Activated T-cell treated with anti-CD3 and anti-CD28 coated beads for 4 hours (primary cell): ENCODE results near the gene MCM6.
A peak's percentile ranks its signal among the peaks of the same experiment; 100 is the strongest.
"Not testable (repeated sequence)": the region's sequence is repeated elsewhere in the genome, so short reads cannot be mapped to it uniquely, and the experiment has no call there.

Source experiments
- DNase-seq: peaks from one replicate; pipeline ENCODE4 v3.0.0-alpha.2; 2020

MCM6 gene

GRCh38 chr2:135818937-135819610 lies 57.2 kb downstream of the MCM6 start:
- DNase-seq, result no peak

GRCh38 chr2:135817951-135818350 lies 58.3 kb downstream of the MCM6 start:
- DNase-seq, result no peak

- no peak for DNase-seq
Observed at GRCh38 chr2:135817466-135817865, 58.8 kb downstream of the MCM6 start.

- DNase-seq, result no peak
Observed at GRCh38 chr2:135815269-135815668, 61.0 kb downstream of the MCM6 start.

GRCh38 chr2:135812907-135813511 lies 63.2 kb downstream of the MCM6 start:
- no peak for DNase-seq

- DNase-seq, result not testable (repeated sequence)
Observed at GRCh38 chr2:135807874-135808273, 68.4 kb downstream of the MCM6 start.

- DNase-seq, result no peak
Observed at GRCh38 chr2:135803278-135803677, 73.0 kb downstream of the MCM6 start.

- DNase-seq, result no peak
Observed at GRCh38 chr2:135802350-135802749, 73.9 kb downstream of the MCM6 start.

GRCh38 chr2:135800513-135801460 lies 75.5 kb downstream of the MCM6 start:
- DNase-seq, result no peak

- no peak for DNase-seq
Observed at GRCh38 chr2:135799738-135800137, 76.5 kb downstream of the MCM6 start.

GRCh38 chr2:135798762-135799161 lies 77.5 kb downstream of the MCM6 start:
- DNase-seq, result no peak

GRCh38 chr2:135798275-135798705 lies 78.0 kb downstream of the MCM6 start:
- DNase-seq, result no peak

GRCh38 chr2:135797497-135798274 lies 78.6 kb downstream of the MCM6 start:
- peak; percentile 74 for DNase-seq

GRCh38 chr2:135796606-135797005 lies 79.6 kb downstream of the MCM6 start:
- no peak for DNase-seq

GRCh38 chr2:135795641-135796040 lies 80.6 kb downstream of the MCM6 start:
- DNase-seq, result not testable (repeated sequence)

- no peak for DNase-seq
Observed at GRCh38 chr2:135792401-135793150, 83.7 kb downstream of the MCM6 start.

GRCh38 chr2:135791418-135792190 lies 84.6 kb downstream of the MCM6 start:
- DNase-seq, result no peak

- no peak for DNase-seq
Observed at GRCh38 chr2:135790423-135790822, 85.8 kb downstream of the MCM6 start.
